Measurements from ENCODE around the gene PRDM5.
"Not testable (repeated sequence)": the region's sequence is repeated elsewhere in the genome, so short reads cannot be mapped to it uniquely, and the experiment has no call there.

PRDM5 gene

GRCh38 chr4:120653804-120654573, 268.5 kb downstream of the PRDM5 start:
- DNase-seq (ENCODE audit: low read depth, low spot score) = no peak

GRCh38 chr4:120648336-120648735, 274.2 kb downstream of the PRDM5 start:
- not testable (repeated sequence) for DNase-seq (ENCODE audit: low read depth, low spot score)

All from activated CD4-positive, CD25-positive, alpha-beta regulatory T cell treated with anti-CD3 and anti-CD28 coated beads, Interleukin-2, amount 50 U/mL, for 16 hours (primary cell).